Regular cardiac myocyte (primary cell): ENCODE results near the gene NUP160. TPM values are rescaled to one million over a fixed set of nuclear protein-coding genes. Genes with fewer than 3 reads are reported as not detected.

Source experiments
- total RNA-seq: library from RNA; depleted of rRNA; stranded (reverse); fragments of >200 nt; gene quantifications from 2 replicates; pipeline ENCODE4 v1.2.3, GENCODE V29; 2014

NUP160 gene, protein sequence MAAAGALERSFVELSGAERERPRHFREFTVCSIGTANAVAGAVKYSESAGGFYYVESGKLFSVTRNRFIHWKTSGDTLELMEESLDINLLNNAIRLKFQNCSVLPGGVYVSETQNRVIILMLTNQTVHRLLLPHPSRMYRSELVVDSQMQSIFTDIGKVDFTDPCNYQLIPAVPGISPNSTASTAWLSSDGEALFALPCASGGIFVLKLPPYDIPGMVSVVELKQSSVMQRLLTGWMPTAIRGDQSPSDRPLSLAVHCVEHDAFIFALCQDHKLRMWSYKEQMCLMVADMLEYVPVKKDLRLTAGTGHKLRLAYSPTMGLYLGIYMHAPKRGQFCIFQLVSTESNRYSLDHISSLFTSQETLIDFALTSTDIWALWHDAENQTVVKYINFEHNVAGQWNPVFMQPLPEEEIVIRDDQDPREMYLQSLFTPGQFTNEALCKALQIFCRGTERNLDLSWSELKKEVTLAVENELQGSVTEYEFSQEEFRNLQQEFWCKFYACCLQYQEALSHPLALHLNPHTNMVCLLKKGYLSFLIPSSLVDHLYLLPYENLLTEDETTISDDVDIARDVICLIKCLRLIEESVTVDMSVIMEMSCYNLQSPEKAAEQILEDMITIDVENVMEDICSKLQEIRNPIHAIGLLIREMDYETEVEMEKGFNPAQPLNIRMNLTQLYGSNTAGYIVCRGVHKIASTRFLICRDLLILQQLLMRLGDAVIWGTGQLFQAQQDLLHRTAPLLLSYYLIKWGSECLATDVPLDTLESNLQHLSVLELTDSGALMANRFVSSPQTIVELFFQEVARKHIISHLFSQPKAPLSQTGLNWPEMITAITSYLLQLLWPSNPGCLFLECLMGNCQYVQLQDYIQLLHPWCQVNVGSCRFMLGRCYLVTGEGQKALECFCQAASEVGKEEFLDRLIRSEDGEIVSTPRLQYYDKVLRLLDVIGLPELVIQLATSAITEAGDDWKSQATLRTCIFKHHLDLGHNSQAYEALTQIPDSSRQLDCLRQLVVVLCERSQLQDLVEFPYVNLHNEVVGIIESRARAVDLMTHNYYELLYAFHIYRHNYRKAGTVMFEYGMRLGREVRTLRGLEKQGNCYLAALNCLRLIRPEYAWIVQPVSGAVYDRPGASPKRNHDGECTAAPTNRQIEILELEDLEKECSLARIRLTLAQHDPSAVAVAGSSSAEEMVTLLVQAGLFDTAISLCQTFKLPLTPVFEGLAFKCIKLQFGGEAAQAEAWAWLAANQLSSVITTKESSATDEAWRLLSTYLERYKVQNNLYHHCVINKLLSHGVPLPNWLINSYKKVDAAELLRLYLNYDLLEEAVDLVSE (N-terminal part only)
- 26.5 and 36.2 TPM in 2 replicates for total RNA-seq

DNA sequence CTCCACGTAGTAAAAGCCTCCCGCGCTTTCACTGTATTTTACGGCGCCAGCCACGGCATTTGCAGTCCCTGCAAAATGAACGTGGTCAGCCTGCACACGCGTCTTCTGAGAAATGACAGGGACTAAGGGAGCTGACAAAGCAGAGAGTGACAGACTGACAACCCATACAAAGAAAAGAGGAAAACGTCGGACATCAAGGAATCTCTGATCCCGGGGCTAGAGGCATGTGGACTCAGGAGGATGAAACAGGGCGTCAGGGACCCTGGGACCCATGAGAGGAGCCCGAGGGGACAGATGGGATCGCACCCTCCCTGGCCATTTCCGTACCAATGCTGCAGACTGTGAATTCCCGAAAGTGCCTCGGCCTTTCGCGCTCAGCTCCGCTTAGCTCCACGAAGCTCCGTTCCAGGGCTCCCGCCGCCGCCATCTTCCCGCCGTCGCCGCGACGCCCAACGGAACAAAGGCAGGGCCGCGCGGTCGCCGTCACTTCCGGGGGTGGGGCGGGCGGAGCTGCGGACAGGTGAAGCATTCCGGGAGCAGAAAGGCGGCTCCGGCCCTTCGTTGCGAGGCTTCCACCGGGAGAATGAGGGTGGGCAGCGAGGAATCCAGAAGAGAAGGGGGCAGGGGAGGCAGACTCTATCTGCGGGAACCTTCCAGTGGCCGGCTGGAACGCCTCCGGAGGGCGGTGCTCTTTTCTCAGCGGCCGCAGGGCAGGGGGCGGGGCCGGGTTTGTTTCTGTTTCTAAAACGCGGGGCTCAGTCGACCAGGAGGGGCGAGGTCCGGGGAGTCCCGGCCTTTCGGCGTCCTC is at the start of gene NUP160:
NUP160 (minus strand) TSS at position 459 of the 808 bp plus-strand sequence; CDS start at position 427, 32 bp downstream.

Other genes starting within 250 kb of the NUP160 start
- gene MTCH2, start 205.8 kb downstream of the NUP160 start, total RNA-seq = 71.9 and 116 TPM in 2 replicates
- 0.58 and 1.1 TPM in 2 replicates for gene AGBL2, start 133.0 kb downstream of the NUP160 start, total RNA-seq
- 38.5 and 72.4 TPM in 2 replicates for gene FNBP4, start 81.0 kb downstream of the NUP160 start, total RNA-seq
- 15.7 and 16.9 TPM in 2 replicates for gene PTPRJ, start 132.2 kb upstream of the NUP160 start, total RNA-seq